ENCODE data around the gene SCNN1B.

DNA sequence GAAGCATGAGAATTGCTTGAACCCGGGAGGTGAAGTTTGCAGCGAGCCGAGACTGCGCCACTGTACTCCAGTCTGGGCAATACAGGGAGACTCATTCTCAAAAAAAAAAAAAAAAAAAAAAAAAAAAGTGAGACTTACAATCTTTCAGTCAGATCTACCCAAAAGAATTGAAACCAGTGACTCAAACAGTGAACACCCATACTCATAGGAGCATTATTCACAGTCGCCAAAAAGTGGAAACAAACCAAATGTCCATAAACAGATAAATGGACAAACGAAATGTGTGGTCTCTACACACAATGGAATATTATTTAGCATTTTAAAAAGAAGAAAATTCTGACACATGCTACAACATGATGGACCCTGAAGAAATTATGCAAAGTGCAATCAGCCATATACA is 9.1 kb upstream of the SCNN1B start:
- TF ChIP-seq EP300 (conservative IDR thresholded peaks at IDR 0.05; ENCODE audit: poor library complexity, severe bottlenecking), result no peak
- no peak for TF ChIP-seq EZH2 (IDR thresholded peaks at IDR 0.05; ENCODE audit: borderline replicate concordance, insufficient read depth, low read length, poor library complexity, severe bottlenecking)
- TF ChIP-seq, protein P1, sequence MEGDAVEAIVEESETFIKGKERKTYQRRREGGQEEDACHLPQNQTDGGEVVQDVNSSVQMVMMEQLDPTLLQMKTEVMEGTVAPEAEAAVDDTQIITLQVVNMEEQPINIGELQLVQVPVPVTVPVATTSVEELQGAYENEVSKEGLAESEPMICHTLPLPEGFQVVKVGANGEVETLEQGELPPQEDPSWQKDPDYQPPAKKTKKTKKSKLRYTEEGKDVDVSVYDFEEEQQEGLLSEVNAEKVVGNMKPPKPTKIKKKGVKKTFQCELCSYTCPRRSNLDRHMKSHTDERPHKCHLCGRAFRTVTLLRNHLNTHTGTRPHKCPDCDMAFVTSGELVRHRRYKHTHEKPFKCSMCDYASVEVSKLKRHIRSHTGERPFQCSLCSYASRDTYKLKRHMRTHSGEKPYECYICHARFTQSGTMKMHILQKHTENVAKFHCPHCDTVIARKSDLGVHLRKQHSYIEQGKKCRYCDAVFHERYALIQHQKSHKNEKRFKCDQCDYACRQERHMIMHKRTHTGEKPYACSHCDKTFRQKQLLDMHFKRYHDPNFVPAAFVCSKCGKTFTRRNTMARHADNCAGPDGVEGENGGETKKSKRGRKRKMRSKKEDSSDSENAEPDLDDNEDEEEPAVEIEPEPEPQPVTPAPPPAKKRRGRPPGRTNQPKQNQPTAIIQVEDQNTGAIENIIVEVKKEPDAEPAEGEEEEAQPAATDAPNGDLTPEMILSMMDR (IDR thresholded peaks at IDR 0.05; ENCODE audit: poor library complexity, severe bottlenecking), result no peak
- TF ChIP-seq MXI1 (conservative IDR thresholded peaks at IDR 0.05; ENCODE audit: poor library complexity, severe bottlenecking), result no peak
